Naive thymus-derived CD8-positive, alpha-beta T cell (primary cell): ENCODE results near the gene PIEZO2. TPM values are rescaled to one million over a fixed set of nuclear protein-coding genes. Genes with fewer than 3 reads are reported as not detected.

Source experiments
- ATAC-seq, 2 donors: fragments of 150-1000 bp; cut with Tn5 transposase in 1 of 2; sonication (Bioruptor Pico), chemical (Tn5 transposase) in 1 of 2; 1 replicate in 1 of 2; 2 replicates in 1 of 2; pipeline ENCODE4 v1.10.0; 2021; ENCODE audit warnings: mild to moderate bottlenecking in 2 of 2, moderate library complexity in 2 of 2
- POLR2A ChIA-PET: fragments of 350-600 bp; sonication (Branson Sonifier 250); formaldehyde crosslinking; loops from one replicate; lab custom pipeline; 2021; ENCODE audit warnings: antibody characterized with exemption; lab: Charles Lee
- DNase-seq, 10 donors: peaks; one replicate each; pipeline versions ENCODE4 v3.0.0 to v3.0.0-alpha.2; 2020 to 2022
- H3K27ac Mint-ChIP-seq, 10 donors: one replicate each; pipeline ENCODE4 v1.8.0; 2020 to 2022; ENCODE audit warnings: mild to moderate bottlenecking in 10 of 10, mixed read lengths in 10 of 10, moderate library complexity in 4 of 10, inconsistent platforms in 1 of 10
- H3K27me3 Mint-ChIP-seq, 5 donors: one replicate each; pipeline ENCODE4 v1.8.0; 2021 to 2022; ENCODE audit warnings: mixed read lengths in 5 of 5
- H3K36me3 Mint-ChIP-seq, 3 donors: one replicate each; pipeline ENCODE4 v1.8.0; 2020 to 2022; ENCODE audit warnings: mixed read lengths in 3 of 3, mild to moderate bottlenecking in 2 of 3, inconsistent platforms in 1 of 3
- H3K4me1 Mint-ChIP-seq, 4 donors: one replicate each; pipeline ENCODE4 v1.8.0; 2021 to 2022; ENCODE audit warnings: mixed read lengths in 4 of 4
- H3K4me3 Mint-ChIP-seq, 10 donors: one replicate each; pipeline ENCODE4 v1.8.0; 2020 to 2022; ENCODE audit warnings: mild to moderate bottlenecking in 10 of 10, mixed read lengths in 10 of 10, moderate library complexity in 6 of 10, inconsistent platforms in 1 of 10
- H3K9me3 Mint-ChIP-seq, 9 donors: one replicate each; pipeline ENCODE4 v1.8.0; 2020 to 2022; ENCODE audit warnings: mixed read lengths in 9 of 9, mild to moderate bottlenecking in 3 of 9, inconsistent platforms in 1 of 9, moderate library complexity in 1 of 9
- polyA plus RNA-seq, 3 donors: library from polyadenylated mRNA; unstranded; fragments of 300-500 nt; fragmentation: Illumina TruSeq; gene quantifications; one replicate each; pipeline ENCODE4 v1.2.3, GENCODE V29; 2021
- total RNA-seq, 8 experiments: library from RNA in 2 of 8; stranded (reverse) in 2 of 8; gene quantifications; one replicate each; pipeline ENCODE4 v1.2.3 and lab custom pipeline; 2021 to 2026

Gene PIEZO2
- total and polyA plus RNA-seq, 5 experiments from 2014 or later, result not detected

DNA sequence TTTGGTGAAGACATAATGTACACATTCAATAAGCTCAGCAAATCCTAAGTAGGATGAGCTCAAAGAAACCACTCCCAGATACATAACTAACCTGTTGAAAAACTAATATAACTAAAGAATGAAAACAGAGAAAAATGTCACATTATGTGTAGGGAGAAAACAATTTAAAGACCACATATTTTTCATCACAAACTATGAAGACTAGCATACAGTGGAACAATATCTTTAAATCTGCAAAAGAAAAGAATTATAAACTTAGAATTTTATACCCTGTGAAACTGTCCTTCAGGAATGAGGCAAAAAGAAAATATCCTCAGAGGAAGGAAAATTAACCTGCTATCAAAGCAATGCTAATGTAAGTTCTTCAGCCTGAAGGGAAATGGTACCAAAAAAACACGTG, 151.5 kb downstream of the PIEZO2 start:
- Mint-ChIP-seq H3K27me3 (peaks cover 0 to 8% (median 0%) of the 10 kb centered on the region in 5 donors), H3K4me3 (no peak overlapping the region), H3K4me1 (no peaks in the 10 kb centered on the region), H3K9me3 (peaks cover 4 to 39% (median 26%) of the 10 kb centered on the region in 9 donors), H3K36me3 (peaks cover 0 to 15% (median 2%) of the 10 kb centered on the region in 3 donors), H3K27ac (no peak overlapping the region)
- DNase-seq (no peak), ATAC-seq (no peak)
- POLR2A ChIA-PET, result no interaction called here

DNA sequence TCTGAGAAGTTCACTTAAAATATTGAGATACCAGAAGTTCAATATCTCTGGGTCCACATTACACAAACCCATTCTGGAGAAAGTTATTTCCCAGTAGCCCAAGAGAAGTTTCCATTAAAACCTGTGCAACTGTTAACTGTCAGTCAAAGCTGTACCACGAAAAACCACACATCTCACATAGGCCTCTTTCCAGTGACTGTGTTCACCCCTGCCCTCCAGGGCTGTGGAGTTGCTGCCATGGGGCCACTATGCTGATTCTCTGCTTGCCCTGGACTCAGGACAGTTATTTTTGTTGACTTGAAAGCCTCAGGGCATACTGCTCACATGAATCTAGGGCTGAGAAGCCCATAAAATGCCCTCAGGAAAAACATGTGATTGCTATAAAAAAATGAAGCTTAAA, 153.8 kb downstream of the PIEZO2 start:
- POLR2A ChIA-PET, result no interaction called here
- Mint-ChIP-seq H3K9me3 (peaks cover 8 to 47% (median 31%) of the 10 kb centered on the region in 9 donors), H3K4me1 (no peaks in the 10 kb centered on the region), H3K27ac (no peak overlapping the region), H3K4me3 (no peak overlapping the region), H3K27me3 (peaks cover 0 to 8% (median 0%) of the 10 kb centered on the region in 5 donors), H3K36me3 (peaks cover 0 to 15% (median 2%) of the 10 kb centered on the region in 3 donors)
- ATAC-seq (no peak), DNase-seq (no peak)

DNA sequence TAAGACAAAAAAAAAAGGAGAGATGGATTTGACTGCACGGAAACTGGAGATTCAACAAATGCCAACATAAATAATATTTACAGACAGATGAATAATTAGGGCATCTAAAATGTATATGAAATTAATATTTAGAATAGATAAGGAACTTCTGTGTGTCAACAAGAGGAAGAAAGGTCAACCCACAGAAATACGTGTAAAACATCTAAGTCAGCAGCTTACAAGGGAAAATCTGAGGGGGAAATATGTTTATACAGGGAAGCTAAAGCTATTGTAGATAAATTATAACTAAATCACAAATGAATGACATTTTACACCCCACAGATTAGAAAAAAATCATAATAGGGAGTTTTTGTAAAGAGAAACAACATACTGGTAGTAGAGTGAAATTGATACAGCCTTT, 159.9 kb downstream of the PIEZO2 start:
- no peak overlapping the region for H3K27ac Mint-ChIP-seq
- H3K4me1 Mint-ChIP-seq, result no peaks in the 10 kb centered on the region
- H3K4me3 Mint-ChIP-seq, result no peak overlapping the region
- peaks cover 0 to 18% (median 2%) of the 10 kb centered on the region in 3 donors for H3K36me3 Mint-ChIP-seq
- H3K27me3 Mint-ChIP-seq, result no peaks in the 10 kb centered on the region
- no peak for DNase-seq
- no peak for ATAC-seq
- peaks cover 12 to 56% (median 29%) of the 10 kb centered on the region in 9 donors for H3K9me3 Mint-ChIP-seq
- POLR2A ChIA-PET, result no interaction called here

GRCh38 chr18:10985689-10986088, 163.7 kb downstream of the PIEZO2 start:
- H3K4me1 Mint-ChIP-seq, result no peaks in the 10 kb centered on the region
- H3K9me3 Mint-ChIP-seq, result peaks cover 11 to 62% (median 34%) of the 10 kb centered on the region in 9 donors
- POLR2A ChIA-PET, result no interaction called here
- DNase-seq (no peak), ATAC-seq (no peak)
- no peak overlapping the region for H3K4me3 Mint-ChIP-seq
- H3K27me3 Mint-ChIP-seq, result no peaks in the 10 kb centered on the region
- peaks cover 0 to 16% (median 3%) of the 10 kb centered on the region in 3 donors for H3K36me3 Mint-ChIP-seq
- no peak overlapping the region for H3K27ac Mint-ChIP-seq

- ATAC-seq (no peak), DNase-seq (no peak)
- Mint-ChIP-seq H3K27me3 (no peaks in the 10 kb centered on the region), H3K36me3 (peaks cover 0 to 3% (median under 1%) of the 10 kb centered on the region in 3 donors), H3K27ac (no peak overlapping the region), H3K4me3 (no peak overlapping the region), H3K9me3 (peaks cover 1 to 31% (median 10%) of the 10 kb centered on the region in 9 donors), H3K4me1 (no peaks in the 10 kb centered on the region)
- POLR2A ChIA-PET, result no interaction called here
These were observed 170.0 kb downstream of the PIEZO2 start for GRCh38 chr18:10979411-10979810.

- H3K4me1 Mint-ChIP-seq, result no peaks in the 10 kb centered on the region
- H3K27ac Mint-ChIP-seq, result no peak overlapping the region
- peaks cover 0 to 8% (median 3%) of the 10 kb centered on the region in 9 donors for H3K9me3 Mint-ChIP-seq
- H3K4me3 Mint-ChIP-seq, result no peak overlapping the region
- H3K36me3 Mint-ChIP-seq, result no peaks in the 10 kb centered on the region
- no peak for DNase-seq
- no peaks in the 10 kb centered on the region for H3K27me3 Mint-ChIP-seq
- no peak for ATAC-seq
- POLR2A ChIA-PET, result no interaction called here
These were observed 172.3 kb downstream of the PIEZO2 start for GRCh38 chr18:10977042-10977441.

- H3K4me1 Mint-ChIP-seq, result no peaks in the 10 kb centered on the region
- ATAC-seq, result no peak
- DNase-seq, result no peak
- POLR2A ChIA-PET, result no interaction called here
- peaks cover 0 to 13% (median 1%) of the 10 kb centered on the region in 5 donors for H3K27me3 Mint-ChIP-seq
- H3K4me3 Mint-ChIP-seq, result no peak overlapping the region
- peaks cover 0 to 3% (median 0%) of the 10 kb centered on the region in 9 donors for H3K9me3 Mint-ChIP-seq
- no peak overlapping the region for H3K27ac Mint-ChIP-seq
- no peaks in the 10 kb centered on the region for H3K36me3 Mint-ChIP-seq
These were observed 175.7 kb downstream of the PIEZO2 start for GRCh38 chr18:10973567-10974203.

DNA sequence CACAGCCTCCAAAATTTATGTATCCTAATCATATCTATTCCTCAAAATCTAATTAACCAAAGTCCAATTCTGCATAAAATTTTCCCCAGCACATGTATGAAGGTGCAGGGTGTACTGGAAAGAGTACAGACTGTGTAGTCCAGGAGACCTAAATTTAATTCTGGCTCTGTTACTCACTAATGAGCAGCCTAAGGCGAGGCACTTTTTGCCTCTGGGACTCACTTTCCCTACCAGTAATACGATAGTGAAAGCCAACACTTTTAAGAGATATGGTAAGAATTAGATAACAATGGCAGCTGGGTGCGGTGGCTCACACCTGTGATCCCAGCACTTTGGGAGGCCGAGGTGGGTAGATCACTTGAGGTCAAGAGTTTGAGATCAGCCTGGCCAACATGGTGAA, 177.7 kb downstream of the PIEZO2 start:
- POLR2A ChIA-PET, result no interaction called here
- Mint-ChIP-seq H3K27ac (no peak overlapping the region), H3K4me1 (no peaks in the 10 kb centered on the region), H3K4me3 (no peak overlapping the region), H3K36me3 (no peaks in the 10 kb centered on the region), H3K9me3 (peaks cover 0 to 7% (median 0%) of the 10 kb centered on the region in 9 donors), H3K27me3 (peaks cover 0 to 13% (median 1%) of the 10 kb centered on the region in 5 donors)
- ATAC-seq (no peak), DNase-seq (no peak)

DNA sequence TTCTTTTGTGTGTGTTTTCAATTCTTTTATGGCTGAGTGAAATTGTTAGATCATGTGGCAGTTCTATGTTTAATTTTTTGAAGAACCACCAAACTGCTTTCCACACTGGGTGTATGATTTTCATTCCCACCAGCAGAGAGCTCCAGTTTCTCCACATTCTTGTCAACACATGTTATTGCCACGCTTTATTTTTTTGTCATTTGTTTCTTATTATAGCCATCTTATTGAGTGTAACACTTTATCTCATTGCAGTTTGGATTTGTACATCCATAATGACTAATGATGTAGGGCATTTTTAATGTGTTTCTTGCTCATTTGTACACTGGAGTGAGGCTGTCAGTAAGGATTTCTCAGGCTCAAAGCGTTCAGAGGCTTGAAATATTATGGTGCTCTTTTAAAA, 184.2 kb downstream of the PIEZO2 start:
- H3K36me3 Mint-ChIP-seq, result no peaks in the 10 kb centered on the region
- H3K4me3 Mint-ChIP-seq, result no peak overlapping the region
- POLR2A ChIA-PET, result no interaction called here
- H3K27me3 Mint-ChIP-seq, result peaks cover 0 to 13% (median 1%) of the 10 kb centered on the region in 5 donors
- peaks cover 0 to 9% (median 5%) of the 10 kb centered on the region in 9 donors for H3K9me3 Mint-ChIP-seq
- DNase-seq, result no peak
- no peak for ATAC-seq
- no peak overlapping the region for H3K27ac Mint-ChIP-seq
- H3K4me1 Mint-ChIP-seq, result no peaks in the 10 kb centered on the region

DNA sequence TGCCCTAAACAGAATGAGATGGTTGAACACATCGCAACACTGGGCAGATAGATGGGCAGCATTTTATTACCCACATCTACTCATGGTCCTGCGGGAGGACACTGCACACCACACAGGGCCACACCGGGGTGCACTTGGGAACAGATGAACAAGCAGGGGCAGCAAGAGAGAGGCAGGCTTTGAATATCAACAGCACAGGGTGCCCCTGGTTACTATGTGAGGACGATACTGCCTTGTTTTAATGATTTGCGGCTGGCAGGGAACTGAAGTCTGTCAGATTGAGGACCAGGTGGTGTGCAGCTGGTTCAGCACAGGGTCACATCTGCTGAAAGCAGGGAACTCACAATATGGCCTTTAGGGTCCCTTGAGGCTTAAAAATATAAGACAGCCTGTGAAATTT, 195.7 kb downstream of the PIEZO2 start:
- POLR2A ChIA-PET, result no interaction called here
- ATAC-seq, result no peak
- no peak overlapping the region for H3K4me3 Mint-ChIP-seq

DNA sequence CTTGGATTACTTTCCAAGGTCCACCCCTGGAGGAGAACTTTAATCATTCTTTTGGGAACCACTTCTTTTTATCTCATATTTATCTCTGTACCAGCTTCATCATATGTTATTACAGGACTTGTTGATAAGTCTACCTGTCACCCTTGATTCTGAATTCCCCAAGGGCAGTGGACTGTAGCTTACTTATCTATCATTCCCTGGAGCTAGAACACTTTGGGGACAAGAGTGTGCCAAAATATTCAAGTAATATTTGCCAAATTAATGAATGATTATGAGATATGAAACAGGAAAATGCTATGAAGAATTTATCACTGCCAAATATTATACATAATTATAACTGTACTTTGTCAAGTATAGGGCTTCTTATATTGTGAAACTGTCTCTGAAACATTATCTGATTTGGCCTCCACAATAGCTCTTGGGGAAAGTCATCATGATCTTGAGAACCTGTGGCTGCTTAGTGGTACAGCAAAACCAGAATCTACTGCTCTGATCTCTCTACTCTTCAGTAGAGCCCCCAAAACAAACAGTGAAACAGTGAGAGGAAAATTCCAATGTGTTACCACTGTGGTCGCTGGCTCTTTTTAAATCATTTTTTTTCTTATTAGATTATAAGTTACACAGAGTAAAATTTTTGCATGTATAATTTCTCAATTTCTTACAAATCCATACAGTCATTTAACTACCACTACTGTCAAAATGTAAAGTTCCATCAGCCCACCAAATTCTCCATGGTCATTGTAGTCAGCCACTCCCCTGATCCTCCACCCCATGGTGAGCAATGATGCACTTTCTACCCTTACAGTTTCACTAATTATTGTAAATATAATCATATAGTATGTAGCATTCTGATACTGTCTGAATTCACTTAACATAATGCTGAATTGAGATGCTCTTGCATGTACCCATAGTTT, 197.5 kb downstream of the PIEZO2 start:
- POLR2A ChIA-PET, result no interaction called here
- DNase-seq (no peak), ATAC-seq (no peak)
- peaks cover 0 to 14% (median 8%) of the 10 kb centered on the region in 5 donors for H3K27me3 Mint-ChIP-seq
- H3K4me3 Mint-ChIP-seq, result no peak overlapping the region
- peaks cover 0 to 5% (median 2%) of the 10 kb centered on the region in 9 donors for H3K9me3 Mint-ChIP-seq
- H3K4me1 Mint-ChIP-seq, result no peaks in the 10 kb centered on the region
- H3K27ac Mint-ChIP-seq, result no peak overlapping the region
- H3K36me3 Mint-ChIP-seq, result no peaks in the 10 kb centered on the region

More for the DNA sequence above, 195.7 kb downstream of the PIEZO2 start:
- Mint-ChIP-seq H3K36me3 (no peaks in the 10 kb centered on the region), H3K27me3 (peaks cover 0 to 14% (median 8%) of the 10 kb centered on the region in 5 donors), H3K9me3 (peaks cover 0 to 3% (median 0%) of the 10 kb centered on the region in 9 donors), H3K4me1 (no peaks in the 10 kb centered on the region), H3K27ac (no peak overlapping the region)
- DNase-seq, result no peak

DNA sequence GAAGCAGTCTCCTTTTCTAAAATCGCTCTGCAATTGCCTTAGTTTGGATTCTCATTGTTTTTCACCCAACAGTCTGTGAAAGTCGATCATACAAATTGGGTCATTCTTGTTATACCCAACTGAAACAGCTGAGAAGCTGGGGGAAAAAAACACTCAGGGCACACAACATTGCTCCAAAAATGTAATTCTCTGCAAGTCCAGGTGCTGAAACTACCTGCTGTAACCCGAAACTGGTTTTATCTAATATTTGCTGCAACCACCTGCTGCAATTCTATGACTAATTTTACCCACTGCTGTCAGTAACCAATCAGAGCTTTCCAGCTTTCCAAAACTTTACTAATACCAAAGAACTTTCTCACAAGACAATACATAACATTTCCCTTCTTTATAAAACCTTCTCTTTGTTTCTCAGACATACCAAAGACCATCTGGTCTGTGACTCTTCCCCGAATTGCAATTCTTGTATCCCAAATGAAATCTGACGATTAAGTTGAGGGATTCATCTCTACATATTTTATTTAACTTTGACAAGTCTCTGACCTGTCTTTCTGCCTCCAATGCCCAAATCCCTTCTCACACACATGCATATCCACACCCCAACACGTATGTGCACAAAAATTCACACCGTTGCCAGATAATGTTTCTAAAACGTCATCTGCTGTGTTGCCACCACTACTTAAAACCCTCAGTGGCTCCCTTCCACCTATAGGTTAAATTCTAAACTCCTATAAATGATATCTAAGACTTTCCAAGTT, 198.3 kb downstream of the PIEZO2 start:
- DNase-seq (no peak), ATAC-seq (no peak)
- H3K9me3 Mint-ChIP-seq, result peaks cover 0 to 12% (median 6%) of the 10 kb centered on the region in 9 donors
- POLR2A ChIA-PET, result no interaction called here
- peaks cover 0 to 2% (median 0%) of the 10 kb centered on the region in 3 donors for H3K36me3 Mint-ChIP-seq
- H3K4me3 Mint-ChIP-seq, result no peak overlapping the region
- H3K27me3 Mint-ChIP-seq, result peaks cover 0 to 14% (median 8%) of the 10 kb centered on the region in 5 donors
- no peak overlapping the region for H3K27ac Mint-ChIP-seq
- H3K4me1 Mint-ChIP-seq, result no peaks in the 10 kb centered on the region
